Measurements from ENCODE around the gene PHACTR1. TPM values are rescaled to one million over a fixed set of nuclear protein-coding genes. Genes with fewer than 3 reads are reported as not detected.

Gene PHACTR1
- total and polyA plus RNA-seq, 8 donors: 1.4 to 12.4 (median 9.3) TPM

DNA sequence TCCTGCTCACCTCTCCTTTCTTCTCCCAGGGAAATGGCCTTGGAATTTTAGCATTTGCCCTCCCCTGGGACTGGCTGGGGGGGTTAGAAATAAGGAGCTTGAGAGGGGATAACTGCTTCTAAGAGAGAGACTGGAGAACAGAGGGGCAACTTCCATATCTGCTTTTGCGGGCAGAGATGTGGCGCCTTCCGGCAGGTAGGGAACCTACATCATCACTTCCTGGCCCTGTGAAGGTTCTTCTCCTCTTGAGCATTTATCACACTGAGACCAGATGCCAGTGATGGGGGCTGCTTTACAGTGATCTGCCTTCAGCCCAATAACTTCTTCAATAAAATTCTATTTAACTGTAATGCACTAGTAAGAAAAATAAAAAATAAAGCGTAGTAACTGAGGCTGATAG lies 563.7 kb downstream of the PHACTR1 start:
- TF ChIP-seq, protein P1, sequence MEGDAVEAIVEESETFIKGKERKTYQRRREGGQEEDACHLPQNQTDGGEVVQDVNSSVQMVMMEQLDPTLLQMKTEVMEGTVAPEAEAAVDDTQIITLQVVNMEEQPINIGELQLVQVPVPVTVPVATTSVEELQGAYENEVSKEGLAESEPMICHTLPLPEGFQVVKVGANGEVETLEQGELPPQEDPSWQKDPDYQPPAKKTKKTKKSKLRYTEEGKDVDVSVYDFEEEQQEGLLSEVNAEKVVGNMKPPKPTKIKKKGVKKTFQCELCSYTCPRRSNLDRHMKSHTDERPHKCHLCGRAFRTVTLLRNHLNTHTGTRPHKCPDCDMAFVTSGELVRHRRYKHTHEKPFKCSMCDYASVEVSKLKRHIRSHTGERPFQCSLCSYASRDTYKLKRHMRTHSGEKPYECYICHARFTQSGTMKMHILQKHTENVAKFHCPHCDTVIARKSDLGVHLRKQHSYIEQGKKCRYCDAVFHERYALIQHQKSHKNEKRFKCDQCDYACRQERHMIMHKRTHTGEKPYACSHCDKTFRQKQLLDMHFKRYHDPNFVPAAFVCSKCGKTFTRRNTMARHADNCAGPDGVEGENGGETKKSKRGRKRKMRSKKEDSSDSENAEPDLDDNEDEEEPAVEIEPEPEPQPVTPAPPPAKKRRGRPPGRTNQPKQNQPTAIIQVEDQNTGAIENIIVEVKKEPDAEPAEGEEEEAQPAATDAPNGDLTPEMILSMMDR (IDR thresholded peaks at IDR 0.05): no peak
- H3K4me3 ChIP-seq: no peak overlapping the region
- no peaks in the 10 kb centered on the region for H3K4me1 ChIP-seq
- H3K27ac ChIP-seq: no peak overlapping the region
- no peaks in the 10 kb centered on the region for H3K36me3 ChIP-seq
- 67 to 86% methylated on average over 4 of the region's 4 CpGs for WGBS, 2 donors
- H3K9me3 ChIP-seq: no peaks in the 10 kb centered on the region
- H3K27me3 ChIP-seq: no peaks in the 10 kb centered on the region
- DNase-seq (no peak), FAIRE-seq (no peak), ATAC-seq (no peak)
- intact Hi-C loops (cut with DNase I): no loop called here

DNA sequence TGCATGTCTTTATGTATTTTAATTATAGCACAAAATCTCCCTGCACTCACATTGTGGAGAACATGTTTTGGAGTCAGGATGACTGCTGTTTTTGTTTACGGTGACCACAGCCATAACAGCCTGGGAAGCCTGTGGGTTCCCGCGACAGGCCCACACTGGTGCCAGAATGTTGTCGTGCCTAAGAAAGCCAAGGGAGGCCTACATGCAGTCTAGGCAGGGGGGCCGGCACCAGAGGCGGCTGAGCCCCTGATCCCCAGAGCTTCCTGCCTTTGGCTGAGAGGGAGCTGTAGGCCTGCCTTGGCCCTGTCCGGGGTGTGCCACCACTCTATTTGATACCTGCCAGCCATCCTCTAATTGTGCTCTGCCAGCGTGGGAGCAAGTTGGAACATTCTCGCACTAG lies 565.1 kb downstream of the PHACTR1 start:
- no peaks in the 10 kb centered on the region for H3K36me3 ChIP-seq
- H3K9me3 ChIP-seq: no peaks in the 10 kb centered on the region
- H3K27me3 ChIP-seq: no peaks in the 10 kb centered on the region
- 87 to 96% methylated on average over 9 of the region's 9 CpGs for WGBS, 2 donors
- H3K4me3 ChIP-seq: no peak overlapping the region
- H3K27ac ChIP-seq: no peak overlapping the region
- ATAC-seq (no peak), FAIRE-seq (no peak), DNase-seq (no peak)
- H3K4me1 ChIP-seq: no peaks in the 10 kb centered on the region
- TF ChIP-seq, protein P1 (IDR thresholded peaks at IDR 0.05): no peak
- intact Hi-C loops (cut with DNase I): no loop called here

DNA sequence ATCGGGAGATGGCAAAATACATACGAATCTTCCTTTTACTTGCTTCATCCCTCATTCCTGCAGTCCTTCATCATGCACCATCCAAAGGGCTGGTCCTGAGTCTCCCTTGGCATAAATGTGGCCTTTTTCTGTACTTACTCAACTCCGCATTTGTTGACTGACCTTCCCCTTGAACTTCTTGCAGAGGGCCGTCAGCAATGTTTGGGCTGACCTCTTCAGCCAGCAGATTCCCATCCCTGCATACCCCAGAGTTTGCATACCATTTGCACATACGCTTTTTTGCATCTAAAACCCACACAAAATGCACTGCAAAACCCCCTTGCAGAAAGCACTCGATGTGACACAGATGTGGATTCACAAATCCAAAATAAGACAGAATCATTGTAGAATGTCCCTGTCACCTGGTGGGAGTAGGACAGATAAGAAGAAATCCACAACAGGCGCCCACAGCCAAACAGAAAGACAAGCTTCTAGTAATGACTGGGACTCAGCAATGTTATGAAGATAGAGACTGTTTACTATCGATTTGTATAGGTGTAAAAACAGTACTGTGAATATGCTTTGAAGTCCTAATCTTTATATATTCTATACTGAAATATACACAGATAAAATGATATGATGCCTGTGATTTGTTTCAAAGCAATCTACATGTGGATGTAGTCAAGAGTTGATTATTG lies 566.0 kb downstream of the PHACTR1 start:
- intact Hi-C loops (cut with DNase I): no loop called here
- no peak for DNase-seq
- TF ChIP-seq, protein P1 (IDR thresholded peaks at IDR 0.05): no peak
- H3K9me3 ChIP-seq: no peaks in the 10 kb centered on the region
- no peak overlapping the region for H3K27ac ChIP-seq
- H3K4me1 ChIP-seq: no peaks in the 10 kb centered on the region
- no peaks in the 10 kb centered on the region for H3K36me3 ChIP-seq
- no peak for FAIRE-seq
- no peak for ATAC-seq
- WGBS, 2 donors: 76 to 83% methylated on average over 8 of the region's 8 CpGs
- H3K4me3 ChIP-seq: no peak overlapping the region
- no peaks in the 10 kb centered on the region for H3K27me3 ChIP-seq

DNA sequence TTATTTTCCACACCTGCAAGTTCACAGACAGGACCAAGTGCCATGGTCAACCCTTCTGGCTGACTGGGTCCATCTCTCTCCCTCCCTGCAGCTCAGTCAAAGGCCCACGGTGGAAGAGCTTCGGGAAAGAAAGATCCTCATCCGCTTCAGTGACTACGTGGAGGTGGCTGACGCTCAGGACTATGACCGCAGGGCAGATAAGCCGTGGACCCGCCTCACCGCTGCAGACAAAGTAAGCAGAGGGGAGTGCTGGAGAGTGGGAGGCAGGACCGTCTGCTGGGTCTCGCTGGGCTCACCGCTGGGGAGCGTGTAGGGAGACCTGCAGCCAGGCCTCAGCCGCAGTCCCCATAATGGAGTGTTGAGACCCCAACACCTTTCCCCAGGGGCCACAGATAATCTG lies 566.8 kb downstream of the PHACTR1 start:
- no peak for ATAC-seq
- TF ChIP-seq, protein P1 (IDR thresholded peaks at IDR 0.05): no peak
- Histone ChIP-seq H3K4me1 (no peaks in the 10 kb centered on the region), H3K4me3 (no peak overlapping the region), H3K9me3 (no peaks in the 10 kb centered on the region), H3K36me3 (no peaks in the 10 kb centered on the region), H3K27ac (no peak overlapping the region), H3K27me3 (no peaks in the 10 kb centered on the region)
- WGBS, 2 donors: 92 to 94% methylated on average over 14 of the region's 14 CpGs
- DNase-seq: no peak
- FAIRE-seq: no peak
- intact Hi-C loops (cut with DNase I): no loop called here

DNA sequence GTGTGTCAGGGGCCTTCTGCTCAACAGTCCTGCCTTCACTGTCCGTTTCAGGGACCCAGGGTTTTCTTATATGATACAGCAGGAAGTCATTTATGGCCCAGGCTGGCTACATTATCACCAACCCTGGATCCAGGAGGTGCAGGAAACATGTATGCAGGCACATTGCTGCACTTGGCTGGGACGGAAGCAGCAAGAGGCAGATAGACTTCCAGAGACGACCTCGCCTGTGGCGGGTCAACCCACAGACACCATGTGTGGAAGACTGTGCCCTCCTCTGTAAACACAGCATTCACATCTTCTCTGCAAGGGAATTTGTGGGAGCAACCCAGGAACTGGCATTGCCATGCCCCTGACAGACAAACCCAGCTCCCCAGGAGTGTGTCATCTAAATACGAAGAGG lies 568.1 kb downstream of the PHACTR1 start:
- no peak for DNase-seq
- H3K9me3 ChIP-seq: no peaks in the 10 kb centered on the region
- H3K4me1 ChIP-seq: no peaks in the 10 kb centered on the region
- FAIRE-seq: no peak
- H3K4me3 ChIP-seq: no peak overlapping the region
- no peak for ATAC-seq
- no peaks in the 10 kb centered on the region for H3K27me3 ChIP-seq
- intact Hi-C loops (cut with DNase I): no loop called here
- TF ChIP-seq, protein P1 (IDR thresholded peaks at IDR 0.05): no peak
- H3K36me3 ChIP-seq: no peaks in the 10 kb centered on the region
- no peak overlapping the region for H3K27ac ChIP-seq
- WGBS, 2 donors: 87 to 94% methylated on average over 6 of the region's 6 CpGs

All from pancreas (tissue), 10 donors.